NCI-H524 treated with DMSO at 0.1 percent for 48 hours (cell line): ENCODE measurements around the gene HLA-DRA.

ENCODE experiments used
- DNase-seq: peaks from one replicate; lab custom pipeline; 2025; lab: John Stamatoyannopoulos, UW

Gene HLA-DRA

DNA sequence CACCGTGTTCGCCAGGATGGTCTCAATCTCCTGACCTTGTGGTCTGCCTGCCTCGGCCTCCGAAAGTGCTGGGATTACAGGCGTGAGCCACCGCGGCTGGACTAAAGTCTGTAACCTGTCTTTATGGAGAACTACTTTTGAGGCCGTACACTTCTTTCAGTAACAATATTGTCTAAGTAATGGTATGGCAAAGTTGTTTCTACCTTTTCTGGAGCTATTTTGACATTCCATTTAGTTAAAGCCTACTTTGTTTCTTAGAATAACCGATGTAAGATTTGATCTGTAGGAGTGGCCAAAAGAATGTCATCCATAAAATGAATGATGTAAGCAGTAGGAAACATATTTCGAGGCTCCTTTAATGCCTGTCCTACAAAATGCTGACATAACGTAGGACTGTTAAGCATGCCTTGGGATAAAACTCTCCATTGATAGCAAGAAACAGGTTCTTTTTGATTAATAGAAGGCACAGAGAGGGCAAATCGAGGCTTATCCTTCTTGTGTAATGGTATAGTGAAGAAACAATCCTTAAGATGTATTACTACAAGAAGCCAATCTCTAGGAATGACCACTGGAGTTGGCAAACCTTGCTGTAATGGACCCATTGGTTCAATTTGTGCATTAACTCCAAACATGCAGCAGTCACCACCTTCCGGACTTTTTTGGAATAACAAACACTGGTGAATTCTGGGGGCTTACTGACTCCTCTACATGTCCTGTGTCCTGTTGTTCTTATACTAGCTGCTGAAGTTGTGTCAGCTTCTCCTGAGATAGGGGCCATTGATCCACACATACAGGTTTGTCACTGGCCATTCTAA lies 35.9 kb downstream of the HLA-DRA start:
- no peak for DNase-seq

GRCh38 chr6:32483968-32484613 lies 44.4 kb downstream of the HLA-DRA start:
- DNase-seq = no peak

DNA sequence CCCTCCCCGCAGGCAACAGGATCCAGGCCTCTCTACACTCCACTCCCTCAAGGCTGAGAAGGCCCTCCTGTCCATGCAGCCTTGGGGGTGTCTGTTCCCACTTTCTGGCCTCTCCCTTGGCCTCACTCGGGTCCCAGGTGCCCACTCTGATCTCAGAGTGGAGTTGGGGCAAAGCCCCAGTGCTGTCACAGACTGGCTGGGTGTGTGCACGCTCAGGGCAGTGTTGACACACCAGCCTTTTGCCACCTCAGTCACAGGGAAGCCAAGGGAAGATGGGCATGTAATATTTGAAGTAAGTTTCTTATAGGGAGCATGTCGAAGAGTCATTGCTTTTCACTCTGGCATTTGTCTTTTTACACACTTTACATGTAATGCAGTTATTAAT lies 44.9 kb downstream of the HLA-DRA start:
- DNase-seq = no peak

GRCh38 chr6:32488083-32488482 lies 48.4 kb downstream of the HLA-DRA start:
- DNase-seq = no peak

- DNase-seq = no peak
Observed at GRCh38 chr6:32491700-32492099, 52.0 kb downstream of the HLA-DRA start.

DNA sequence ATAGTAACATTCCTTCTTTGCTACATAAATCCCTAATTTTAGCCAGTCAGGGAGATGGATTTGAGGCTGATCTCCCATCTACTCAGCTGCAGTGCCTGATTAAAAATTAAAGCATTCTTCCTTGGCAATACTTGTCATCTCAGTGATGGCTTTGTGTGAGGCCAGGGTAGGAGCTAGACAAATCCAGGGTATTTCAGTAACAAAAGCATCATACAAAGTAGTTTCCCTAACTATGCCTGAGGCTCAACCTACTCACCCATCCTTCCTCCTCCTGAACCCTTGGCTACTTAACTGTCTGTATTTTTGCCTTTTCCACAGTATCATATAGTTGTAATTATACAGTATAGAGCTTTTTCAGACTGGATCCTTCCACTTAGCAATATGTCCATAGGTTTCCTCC lies 52.7 kb downstream of the HLA-DRA start:
- no peak for DNase-seq
